Activated CD4-positive, alpha-beta T cell treated with anti-CD3 and anti-CD28 coated beads, Interleukin-2, Interleukin-6, amounts not matched to agents 100 ng/mL and 50 ng/mL, durations not matched to agents 16 hours and 8 hours (primary cell): ENCODE data around the gene PCNX2.
"Not testable (repeated sequence)": the region's sequence is repeated elsewhere in the genome, so short reads cannot be mapped to it uniquely, and the experiment has no call there.

ENCODE experiments used
- DNase-seq: peaks from one replicate; pipeline ENCODE4 v3.0.0-alpha.2; 2020

The PCNX2 gene

GRCh38 chr1:233217832-233218231 lies 77.7 kb downstream of the PCNX2 start:
- DNase-seq = no peak

- DNase-seq = no peak
Observed at GRCh38 chr1:233216009-233216408, 79.5 kb downstream of the PCNX2 start.

GRCh38 chr1:233215135-233215760 lies 80.3 kb downstream of the PCNX2 start:
- no peak for DNase-seq

- no peak for DNase-seq
Observed at GRCh38 chr1:233211595-233211994, 83.9 kb downstream of the PCNX2 start.

DNA sequence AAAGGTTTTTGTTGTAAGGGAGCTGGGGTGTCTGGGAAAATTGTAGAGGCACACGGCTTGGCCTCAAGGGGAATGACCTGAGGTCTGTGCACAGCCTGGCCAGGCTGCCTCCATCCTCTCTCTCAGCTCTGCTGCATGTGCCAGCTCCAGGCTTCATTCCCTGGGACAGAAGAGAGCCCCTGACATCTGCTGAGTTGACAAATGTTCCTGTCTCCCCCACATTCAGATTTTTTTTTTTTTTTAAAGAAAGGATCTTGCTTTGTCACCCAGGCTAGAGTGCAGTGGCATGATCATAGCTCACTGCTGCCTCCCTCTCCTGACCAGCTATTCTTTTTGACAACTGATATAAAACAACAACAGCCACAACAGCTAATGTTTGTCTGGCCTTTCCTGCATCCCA lies 84.4 kb downstream of the PCNX2 start:
- no peak for DNase-seq

DNA sequence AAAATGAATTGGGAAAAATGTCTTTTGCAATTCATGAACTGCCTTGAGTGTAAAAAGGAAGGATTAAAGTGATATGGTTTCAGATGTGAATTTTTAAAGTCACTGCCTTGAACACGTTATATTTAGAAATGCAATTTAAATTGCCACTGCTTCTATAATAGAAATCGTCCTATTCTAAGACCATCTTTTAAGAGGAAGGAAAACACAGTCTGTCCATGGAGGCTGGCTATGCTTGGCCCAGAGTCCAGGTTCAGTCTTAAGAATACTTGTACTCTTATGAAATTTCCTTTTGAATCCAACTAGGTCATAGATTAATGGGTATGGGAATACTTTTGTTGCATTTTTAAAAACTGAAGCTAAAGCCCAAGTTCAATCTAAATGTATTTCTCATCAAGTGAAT lies 86.0 kb downstream of the PCNX2 start:
- no peak for DNase-seq

DNA sequence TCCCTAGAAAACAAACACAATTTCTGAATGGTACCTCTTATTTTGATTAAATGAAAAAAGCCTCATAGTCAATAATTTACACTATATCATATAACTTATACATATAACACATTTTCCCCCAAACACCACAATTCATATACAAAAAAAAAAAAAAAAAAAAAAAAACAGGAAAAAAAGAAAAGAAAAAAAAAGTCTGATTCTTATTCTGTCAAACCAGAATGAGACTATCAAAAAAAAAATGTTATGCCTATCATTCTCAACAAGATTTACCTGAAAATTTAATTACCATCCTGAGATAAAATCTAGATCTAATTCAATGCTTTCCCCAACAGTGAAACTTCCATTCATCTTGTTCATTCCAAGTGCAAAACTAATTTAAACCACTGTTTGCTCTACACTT lies 86.8 kb downstream of the PCNX2 start:
- no peak for DNase-seq

- DNase-seq = no peak
Observed at GRCh38 chr1:233197940-233198339, 97.6 kb downstream of the PCNX2 start.

GRCh38 chr1:233193741-233194140 lies 101.8 kb downstream of the PCNX2 start:
- no peak for DNase-seq

- DNase-seq = no peak
Observed at GRCh38 chr1:233190987-233191386, 104.5 kb downstream of the PCNX2 start.

DNA sequence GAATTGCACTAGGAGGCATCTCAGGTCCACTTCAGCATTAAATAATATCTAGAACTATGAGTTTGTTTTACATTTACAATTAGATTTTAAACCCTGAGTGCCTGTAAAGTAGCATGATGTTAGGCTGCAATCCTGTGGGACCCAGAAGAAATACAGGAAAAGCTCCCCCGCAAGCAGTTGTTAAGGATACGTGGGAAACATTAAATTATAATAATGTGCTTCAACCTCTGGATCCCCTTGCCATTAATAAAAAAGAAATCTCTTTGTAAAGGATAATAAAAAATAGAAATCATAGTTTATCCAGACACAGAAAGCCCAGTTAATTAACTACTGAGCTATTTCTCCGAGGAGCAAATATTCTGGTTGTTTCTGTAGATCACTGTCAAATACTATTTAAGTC lies 106.0 kb downstream of the PCNX2 start:
- no peak for DNase-seq

- DNase-seq = no peak
Observed at GRCh38 chr1:233188061-233188460, 107.5 kb downstream of the PCNX2 start.

- peak; percentile 2 for DNase-seq
Observed at GRCh38 chr1:233183226-233184020, 112.1 kb downstream of the PCNX2 start.

DNA sequence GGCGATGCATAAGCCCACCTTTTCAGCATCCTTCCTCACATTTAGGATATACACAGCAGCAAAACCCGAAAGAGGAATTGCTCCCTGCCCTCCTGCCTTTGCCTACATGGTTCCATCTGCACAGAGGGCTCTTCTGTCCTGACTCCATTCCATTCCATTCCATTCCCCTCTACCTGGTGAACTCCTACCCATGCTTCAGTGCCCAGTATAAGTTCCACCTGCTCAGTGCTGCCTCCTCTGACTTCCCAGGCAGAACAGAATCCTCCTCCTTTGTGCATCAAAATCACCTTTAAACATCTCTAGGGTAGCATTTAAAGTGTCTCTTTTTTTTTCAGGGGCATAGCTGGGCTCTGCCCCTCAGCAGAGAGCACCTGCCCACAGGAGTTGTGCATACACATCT lies 112.9 kb downstream of the PCNX2 start:
- no peak for DNase-seq

DNA sequence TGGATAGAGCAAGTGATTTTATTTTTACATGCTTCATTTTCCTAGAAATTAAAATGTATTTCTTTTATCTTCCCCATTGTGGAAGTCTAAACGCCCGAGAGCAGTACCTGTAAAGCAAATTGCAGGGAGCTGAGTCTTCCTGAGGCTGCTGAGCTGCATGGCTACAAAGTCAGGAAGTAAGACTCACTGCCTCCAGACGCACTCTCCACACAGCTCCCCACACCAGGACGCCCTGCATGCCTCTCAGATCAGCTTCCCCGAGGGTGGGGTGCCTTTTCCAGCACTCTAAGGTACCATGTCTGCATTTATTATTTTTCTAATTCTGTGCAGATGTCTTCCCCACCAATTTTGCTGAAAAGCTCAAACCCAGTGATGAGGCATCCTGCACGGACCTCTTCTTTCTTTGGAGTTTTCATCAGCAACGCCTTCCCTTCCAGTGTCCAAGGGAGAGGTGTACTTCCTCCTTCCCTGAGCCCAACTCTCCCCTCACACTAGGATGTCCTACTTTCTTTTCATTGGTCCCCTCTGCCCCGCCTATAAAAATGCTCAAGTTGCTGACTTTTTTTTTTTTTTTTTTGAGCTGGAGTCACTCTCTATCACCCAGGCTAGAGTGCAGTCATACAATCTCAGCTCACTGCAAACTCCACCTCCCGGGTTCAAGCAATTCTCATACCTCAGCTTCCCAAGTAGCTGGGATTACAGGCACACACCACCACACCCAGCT lies 114.7 kb downstream of the PCNX2 start:
- DNase-seq = no peak

DNA sequence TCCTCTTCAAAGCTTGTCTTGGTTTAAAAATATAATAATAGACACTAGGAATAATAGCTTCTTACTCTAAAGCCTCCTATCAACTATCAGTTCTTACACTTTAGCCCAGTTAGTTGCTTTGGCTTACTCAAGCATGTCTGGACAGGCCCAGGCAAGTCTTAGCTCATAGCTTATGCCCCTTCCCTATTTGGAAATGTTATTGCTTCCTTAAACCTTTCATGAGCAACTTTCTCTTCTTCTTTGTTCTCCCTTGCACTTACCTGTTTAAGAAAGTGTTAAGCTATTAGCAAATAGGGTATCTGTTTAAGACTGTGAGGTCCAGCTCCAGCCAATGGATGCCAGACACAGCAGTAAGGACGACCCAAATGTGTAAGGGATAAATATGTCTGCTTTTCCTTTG lies 115.9 kb downstream of the PCNX2 start:
- DNase-seq = not testable (repeated sequence)

DNA sequence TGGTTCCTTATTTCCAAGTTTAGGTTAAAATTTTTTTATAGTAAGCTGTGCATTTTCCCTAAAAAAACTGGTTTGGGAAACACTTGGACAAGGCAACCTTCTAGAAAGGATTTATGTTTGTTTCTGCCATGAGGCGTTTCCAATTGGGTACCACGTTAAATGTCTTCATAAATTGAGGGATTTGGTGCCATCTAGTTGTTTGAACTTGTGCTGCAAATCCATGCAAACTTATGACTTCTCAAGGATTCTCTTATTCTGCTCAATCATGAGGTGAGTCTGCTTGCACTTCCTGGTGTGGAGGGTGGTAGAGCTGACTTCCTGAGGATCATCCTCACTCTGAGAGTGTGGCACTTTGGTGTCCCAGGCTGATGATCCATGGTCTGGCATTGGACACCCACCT lies 123.3 kb downstream of the PCNX2 start:
- no peak for DNase-seq

GRCh38 chr1:233170741-233171140 lies 124.8 kb downstream of the PCNX2 start:
- DNase-seq = no peak

- no peak for DNase-seq
Observed at GRCh38 chr1:233168384-233168783, 127.1 kb downstream of the PCNX2 start.

- DNase-seq = no peak
Observed at GRCh38 chr1:233166896-233167295, 128.6 kb downstream of the PCNX2 start.

DNA sequence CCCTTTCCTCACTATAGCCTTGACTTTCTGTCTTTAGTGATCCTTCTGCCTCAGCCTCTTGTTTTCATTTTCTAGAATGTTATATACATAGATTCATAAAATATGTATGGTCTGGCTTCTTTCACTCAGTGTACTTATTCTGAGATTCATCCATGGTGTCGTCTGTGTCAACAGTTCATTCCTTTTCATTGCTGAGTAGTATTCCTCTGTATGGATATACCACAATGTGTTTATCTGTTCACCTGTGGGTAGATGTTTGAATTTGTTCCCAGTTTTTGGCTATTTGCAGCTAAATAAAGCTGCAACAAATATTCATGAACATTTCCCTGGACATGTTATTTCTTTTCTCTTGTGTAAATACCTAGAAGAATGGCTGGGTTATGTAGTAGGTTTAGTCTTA lies 131.8 kb downstream of the PCNX2 start:
- no peak for DNase-seq

GRCh38 chr1:233158322-233158721 lies 137.2 kb downstream of the PCNX2 start:
- DNase-seq = no peak

DNA sequence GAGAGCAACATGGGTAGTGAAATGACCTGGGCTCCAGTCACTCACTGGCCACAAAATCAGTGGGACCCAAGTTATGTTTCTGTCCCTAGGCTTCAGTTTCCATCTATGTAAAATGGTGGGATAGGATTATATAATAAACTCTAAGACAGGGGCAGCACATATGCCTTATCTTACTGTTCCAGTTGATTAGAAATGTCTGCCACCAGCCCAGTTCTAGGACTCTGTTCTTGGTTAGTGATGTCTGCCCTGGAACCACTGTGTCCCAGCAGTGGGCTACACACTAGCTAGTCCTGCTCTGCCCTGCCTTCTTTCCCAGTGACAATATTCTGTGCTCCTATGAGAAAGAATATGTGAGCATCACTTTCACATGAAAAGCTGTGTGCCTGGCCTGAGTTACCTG lies 138.3 kb downstream of the PCNX2 start:
- DNase-seq = no peak

DNA sequence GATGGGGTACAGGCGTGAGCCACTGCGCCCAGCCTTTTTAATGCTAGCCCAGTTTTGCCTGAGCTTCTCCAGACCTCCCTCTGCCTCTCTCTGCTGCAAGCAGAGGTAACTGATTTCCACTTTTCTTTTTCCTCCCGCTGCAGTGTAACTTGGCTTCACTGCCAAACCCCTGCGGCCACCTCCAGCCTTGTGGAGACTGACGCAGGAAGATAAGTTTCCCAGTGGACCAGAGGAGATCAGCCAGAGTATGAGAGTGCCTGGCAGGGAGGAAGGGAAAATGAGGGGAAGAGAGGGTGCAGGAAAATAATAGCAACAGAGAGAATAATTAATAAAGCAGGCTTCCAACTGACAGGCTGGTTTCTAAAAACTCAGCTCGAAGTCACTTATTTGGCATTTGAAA lies 143.7 kb downstream of the PCNX2 start:
- DNase-seq = no peak
